Stimulated activated CD4-positive, alpha-beta T cell treated with anti-CD3 and anti-CD28 coated beads, Interleukin-1b, Interleukin-23, amount 100 ng/mL, for 1 hour (primary cell): ENCODE results near the gene SNTN.
"Not testable (repeated sequence)": the region's sequence is repeated elsewhere in the genome, so short reads cannot be mapped to it uniquely, and the experiment has no call there.

Experiments
- DNase-seq, 2 donors: peaks; one replicate each; pipeline ENCODE4 v3.0.0-alpha.2; 2020; ENCODE audit warnings: low read depth in 2 of 2

The SNTN gene

GRCh38 chr3:63652066-63652725 is at the start of gene SNTN:
Gene SNTN (plus strand): TSS chr3:63652675. CDS start chr3:63652688, 13 bp downstream.
- DNase-seq, result no peak

GRCh38 chr3:63607716-63608115 is 44.8 kb upstream of the SNTN start:
- no peak for DNase-seq

- no peak for DNase-seq
These were observed 43.1 kb upstream of the SNTN start for GRCh38 chr3:63609408-63609807.

GRCh38 chr3:63609834-63610233 is 42.6 kb upstream of the SNTN start:
- no peak for DNase-seq

GRCh38 chr3:63611382-63611781 is 41.1 kb upstream of the SNTN start:
- DNase-seq, result no peak

GRCh38 chr3:63613561-63613960 is 38.9 kb upstream of the SNTN start:
- DNase-seq, result no peak

GRCh38 chr3:63617391-63617790 is 35.1 kb upstream of the SNTN start:
- DNase-seq, result no peak

GRCh38 chr3:63624941-63625560 is 27.4 kb upstream of the SNTN start:
- DNase-seq, result no peak

- no peak for DNase-seq
These were observed 20.8 kb upstream of the SNTN start for GRCh38 chr3:63631670-63632069.

- DNase-seq, result no peak
These were observed 17.3 kb upstream of the SNTN start for GRCh38 chr3:63635186-63635585.

- no peak for DNase-seq
These were observed 12.7 kb upstream of the SNTN start for GRCh38 chr3:63639806-63640205.

GRCh38 chr3:63642488-63642887 is 10.0 kb upstream of the SNTN start:
- no peak for DNase-seq

- no peak for DNase-seq
These were observed 8.2 kb upstream of the SNTN start for GRCh38 chr3:63644212-63644797.

- DNase-seq, result not testable (repeated sequence)
These were observed 7.3 kb upstream of the SNTN start for GRCh38 chr3:63644928-63645781.

GRCh38 chr3:63654211-63654610 is 1.7 kb downstream of the SNTN start:
- no peak for DNase-seq

GRCh38 chr3:63654931-63655330 is 2.5 kb downstream of the SNTN start:
- DNase-seq, result no peak

- DNase-seq, result no peak
These were observed 3.0 kb downstream of the SNTN start for GRCh38 chr3:63655519-63655918.

- DNase-seq, result no peak
These were observed 4.3 kb downstream of the SNTN start for GRCh38 chr3:63656786-63657185.

- no peak for DNase-seq
These were observed 8.8 kb downstream of the SNTN start for GRCh38 chr3:63661242-63661641.

GRCh38 chr3:63662011-63662410 is 9.5 kb downstream of the SNTN start:
- DNase-seq, result no peak

- DNase-seq, result no peak
These were observed 10.0 kb downstream of the SNTN start for GRCh38 chr3:63662500-63662899.

- DNase-seq, result no peak
These were observed 18.1 kb downstream of the SNTN start for GRCh38 chr3:63670544-63670943.
